GM18909 (cell line): ENCODE results near the gene TXNRD1.
"Not testable (repeated sequence)": the region's sequence is repeated elsewhere in the genome, so short reads cannot be mapped to it uniquely, and the experiment has no call there.

ENCODE experiments used
- ATAC-seq: cut with Tn5 transposase; IDR thresholded peaks from one replicate; pipeline ENCODE4 v1.9.1; 2021; ENCODE audit warnings: mild to moderate bottlenecking; ENCODE audit not compliant: unreplicated experiment, poor library complexity

Gene TXNRD1

DNA sequence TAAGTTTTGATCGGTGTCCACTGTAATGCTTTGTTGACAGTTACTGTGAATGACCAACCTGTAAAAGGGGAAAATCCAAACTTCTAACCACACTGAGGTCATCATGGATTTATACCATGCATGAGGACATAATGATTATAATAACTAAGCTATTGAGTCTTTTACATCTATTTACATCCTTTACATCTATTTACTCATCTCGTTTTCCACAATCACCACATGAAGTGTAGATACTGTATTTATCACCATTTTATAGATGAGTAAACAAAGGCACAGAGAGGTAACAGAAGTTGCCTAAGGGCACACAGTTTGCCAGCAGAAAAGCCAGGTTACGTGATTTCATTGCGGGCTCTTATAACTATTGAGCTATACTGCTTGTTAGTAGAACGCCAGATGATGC is 60.1 kb downstream of the TXNRD1 start:
- ATAC-seq = peak; percentile 29

DNA sequence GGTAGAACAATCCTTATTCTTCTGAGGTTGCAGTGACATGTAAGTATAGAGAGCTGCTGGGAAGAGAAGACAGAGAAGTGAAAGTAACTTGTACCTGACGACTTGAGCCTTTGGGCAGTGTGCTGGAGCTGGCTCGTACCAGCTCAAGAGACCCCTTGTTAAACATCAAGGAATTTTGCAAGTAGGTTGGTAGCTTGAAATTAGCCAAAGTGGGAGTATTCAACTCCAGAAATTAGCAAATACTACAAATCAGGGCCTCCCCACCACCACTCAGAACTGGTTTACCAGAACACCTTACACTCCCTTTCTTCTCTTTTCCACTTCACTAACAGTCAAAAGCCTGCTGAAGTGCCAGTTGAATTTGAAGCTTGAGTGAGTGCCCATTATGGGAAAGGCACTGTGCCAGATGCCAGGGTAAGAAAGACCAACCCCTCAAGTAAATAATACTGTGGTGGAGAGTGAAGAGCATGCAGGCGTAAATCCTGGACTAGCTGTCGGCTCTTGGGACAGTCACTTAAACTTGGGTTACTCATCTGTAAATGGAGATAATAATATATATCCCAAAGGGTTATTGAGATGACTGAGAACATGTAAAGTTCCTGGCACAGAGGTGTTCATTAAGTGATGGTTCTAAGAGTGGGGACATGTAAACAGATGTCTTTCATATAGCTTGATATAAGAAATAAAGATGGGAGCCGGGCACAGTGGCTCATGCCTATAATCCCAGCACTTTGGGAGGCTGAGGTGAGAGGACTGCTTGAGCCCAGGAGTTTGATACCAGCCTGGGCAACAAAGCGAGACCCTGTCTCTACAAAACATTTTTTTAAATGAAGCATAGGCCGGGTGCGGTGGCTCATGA is 60.9 kb downstream of the TXNRD1 start:
- peak; percentile 77 for ATAC-seq

DNA sequence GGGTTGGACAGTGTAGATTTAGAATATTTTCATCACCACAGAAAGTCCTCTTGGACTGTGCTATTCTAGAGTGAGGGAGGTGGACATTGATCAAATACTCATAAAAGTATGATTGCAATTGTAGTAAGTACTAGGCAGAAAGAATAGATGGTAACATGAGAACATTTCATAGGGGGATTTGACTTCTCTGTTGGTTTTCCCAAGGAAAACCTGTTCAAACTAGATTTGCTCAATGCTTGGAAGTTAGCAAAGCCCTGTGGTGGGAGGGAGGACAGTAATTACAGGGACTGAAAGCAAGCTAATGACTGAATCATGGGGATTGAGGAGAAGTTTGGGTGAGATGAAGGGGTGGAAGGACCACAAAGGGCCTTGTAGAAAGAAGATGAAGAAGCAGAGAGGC is 63.6 kb downstream of the TXNRD1 start:
- ATAC-seq = no peak

DNA sequence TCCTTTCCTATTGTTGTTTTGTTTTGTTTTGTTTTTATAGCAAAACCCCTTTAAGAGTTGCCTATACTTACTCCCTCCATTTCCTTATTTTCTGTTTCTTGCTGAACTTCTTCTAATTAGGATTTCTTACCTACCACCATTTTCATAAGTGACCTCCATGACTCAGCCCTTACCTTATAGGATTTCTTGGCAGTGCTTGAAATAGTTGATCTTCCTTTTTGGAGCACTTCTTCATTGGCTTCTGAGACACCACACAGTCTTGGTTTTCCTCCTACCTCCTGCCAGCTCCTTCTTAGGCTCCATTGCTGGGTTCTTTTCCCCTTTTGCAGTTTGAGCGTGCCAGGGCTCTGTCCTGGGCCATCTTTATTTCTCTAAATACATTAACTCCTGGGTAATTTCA is 64.5 kb downstream of the TXNRD1 start:
- no peak for ATAC-seq

DNA sequence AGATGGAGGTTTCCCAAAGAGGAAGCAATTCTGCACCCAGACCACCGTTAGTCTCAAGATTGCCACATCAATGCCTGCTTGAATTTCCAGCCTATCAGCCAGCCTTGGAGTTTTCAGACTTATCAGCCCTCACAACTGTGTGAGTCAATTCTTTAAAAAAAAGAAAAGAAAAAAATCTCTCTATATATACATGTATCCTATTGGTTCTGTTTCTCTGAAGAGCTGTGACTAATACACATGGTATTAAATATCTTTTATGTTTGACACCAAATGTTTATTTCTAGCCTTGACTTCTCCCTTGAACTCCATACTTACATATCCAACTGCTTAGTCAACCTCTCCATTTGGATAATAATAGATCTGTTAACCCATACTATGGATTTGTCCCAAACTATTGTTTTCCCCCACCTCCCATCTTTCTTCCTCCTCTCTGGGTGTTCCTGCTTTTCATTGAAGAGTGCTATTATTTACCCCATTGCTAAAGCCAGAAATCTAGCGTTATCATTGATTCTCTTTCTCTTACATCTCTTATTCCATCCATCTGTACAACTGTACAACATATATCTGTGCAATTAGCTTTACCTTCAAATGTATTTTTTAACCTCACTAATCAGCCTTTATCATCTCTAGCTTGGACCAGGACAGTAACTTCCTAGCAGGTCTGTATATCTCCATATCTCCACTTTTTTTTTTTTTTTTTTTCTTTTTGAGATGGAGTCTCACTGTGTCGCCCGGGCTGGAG is 65.3 kb downstream of the TXNRD1 start:
- no peak for ATAC-seq

DNA sequence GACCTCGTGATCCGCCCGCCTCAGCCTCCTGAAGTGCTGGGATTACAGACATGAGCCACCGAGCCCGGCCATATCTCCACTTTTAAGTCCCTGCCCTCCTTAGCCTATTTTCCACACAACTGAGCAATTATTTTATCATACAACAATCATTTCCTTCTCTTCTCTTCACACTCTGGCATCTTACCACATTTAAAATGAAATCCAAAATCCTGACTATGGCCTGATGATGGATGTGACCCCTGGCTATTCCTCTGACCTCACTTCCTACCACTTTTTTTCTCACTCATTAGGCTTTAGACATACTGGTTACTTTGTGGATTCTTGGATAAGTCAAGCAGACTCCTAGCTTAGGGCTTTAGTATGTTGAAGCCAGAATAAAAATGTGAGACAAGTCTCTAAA is 66.1 kb downstream of the TXNRD1 start:
- ATAC-seq = no peak

DNA sequence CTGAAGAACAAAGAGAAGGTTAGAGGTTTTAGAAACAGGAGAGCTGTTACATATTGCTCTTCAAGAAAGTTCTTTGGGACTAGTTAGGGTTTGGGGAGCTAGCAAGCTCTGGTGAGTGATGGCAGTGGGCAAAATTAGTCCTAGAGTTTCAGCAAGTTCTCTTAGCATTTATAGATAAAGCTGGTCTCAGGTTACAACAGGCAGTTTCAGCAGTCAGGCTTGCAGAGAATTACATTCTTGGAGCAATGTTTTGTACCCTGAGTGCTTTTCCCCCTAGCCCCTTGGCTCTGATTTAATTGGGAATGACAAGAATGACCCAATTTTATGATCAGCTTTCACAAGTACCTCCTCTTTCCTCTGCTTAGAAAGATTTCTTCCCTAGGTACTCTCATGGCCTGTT is 66.5 kb downstream of the TXNRD1 start:
- ATAC-seq = no peak

DNA sequence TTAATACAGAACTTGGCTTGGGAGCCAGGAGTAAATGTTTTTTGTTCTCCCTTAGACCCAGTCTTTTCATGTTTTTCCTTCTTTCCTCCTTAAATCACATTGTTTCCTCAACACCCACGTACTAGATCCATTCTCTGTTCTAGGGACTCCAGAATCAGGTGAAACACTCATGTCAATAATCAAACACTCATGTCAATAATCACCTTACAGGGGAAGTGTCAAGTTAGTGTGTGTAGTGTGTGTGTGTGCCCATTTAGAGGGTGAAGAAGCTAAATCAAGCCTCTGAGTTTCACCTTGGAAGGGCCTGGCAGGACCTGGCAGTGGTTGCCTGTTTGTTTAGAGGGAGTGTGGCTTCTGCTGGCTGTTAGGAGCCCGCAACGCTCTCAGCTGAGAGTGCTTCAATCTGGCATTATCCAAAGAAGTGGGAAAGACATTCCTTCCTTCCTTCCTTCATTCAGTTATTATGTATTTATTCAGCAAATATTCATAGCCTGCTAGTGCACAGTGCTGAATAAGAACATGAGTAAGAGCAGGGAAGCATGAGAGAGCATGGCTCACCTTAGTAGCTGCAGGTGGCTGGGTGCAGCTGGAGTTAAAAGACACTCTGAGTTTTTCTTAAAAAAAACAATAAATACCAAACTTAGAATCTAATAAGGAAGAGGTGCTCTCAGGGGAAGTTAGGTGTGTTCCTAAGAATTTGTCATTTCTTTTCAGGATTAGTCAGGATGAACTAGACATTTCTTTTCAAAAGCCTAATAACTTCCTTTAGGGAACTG is 70.3 kb downstream of the TXNRD1 start:
- ATAC-seq = no peak

DNA sequence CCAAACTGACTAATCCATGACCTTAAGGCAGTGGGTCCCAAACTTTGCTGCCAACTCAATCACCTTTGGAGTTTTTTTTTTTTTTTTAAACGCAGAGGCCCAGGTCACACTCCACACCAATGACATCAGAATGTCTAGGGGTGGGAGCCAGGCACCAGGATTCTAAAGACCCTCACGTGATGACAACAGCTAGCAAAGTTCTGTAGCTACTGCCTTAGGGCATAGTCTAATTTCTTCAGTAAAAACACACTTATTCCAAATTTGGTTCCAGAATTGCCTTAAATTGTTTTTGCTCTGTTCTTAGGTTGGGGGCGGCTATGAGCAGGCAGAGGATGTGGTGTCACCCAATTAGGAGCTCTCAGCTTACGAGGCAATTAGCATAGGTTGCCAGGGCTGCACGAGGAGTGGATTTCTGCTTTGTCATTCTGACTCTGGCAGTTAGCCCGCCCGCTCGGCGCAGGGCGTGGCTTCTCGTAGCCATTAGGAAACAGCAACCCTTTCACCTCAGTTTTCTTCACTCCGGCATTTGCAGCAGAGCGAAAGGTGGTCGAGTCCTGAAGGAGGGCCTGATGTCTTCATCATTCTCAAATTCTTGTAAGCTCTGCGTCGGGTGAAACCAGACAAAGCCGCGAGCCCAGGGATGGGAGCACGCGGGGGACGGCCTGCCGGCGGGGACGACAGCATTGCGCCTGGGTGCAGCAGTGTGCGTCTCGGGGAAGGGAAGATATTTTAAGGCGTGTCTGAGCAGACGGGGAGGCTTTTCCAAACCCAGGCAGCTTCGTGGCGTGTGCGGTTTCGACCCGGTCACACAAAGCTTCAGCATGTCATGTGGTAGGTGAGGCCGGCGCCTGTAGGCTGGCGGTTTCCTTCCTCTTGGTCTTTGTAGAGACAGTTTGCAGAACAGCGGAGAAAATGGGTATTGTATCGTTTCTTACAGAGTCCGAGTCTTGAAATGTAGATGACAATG is 71.2 kb downstream of the TXNRD1 start:
- peak; percentile 86 for ATAC-seq

DNA sequence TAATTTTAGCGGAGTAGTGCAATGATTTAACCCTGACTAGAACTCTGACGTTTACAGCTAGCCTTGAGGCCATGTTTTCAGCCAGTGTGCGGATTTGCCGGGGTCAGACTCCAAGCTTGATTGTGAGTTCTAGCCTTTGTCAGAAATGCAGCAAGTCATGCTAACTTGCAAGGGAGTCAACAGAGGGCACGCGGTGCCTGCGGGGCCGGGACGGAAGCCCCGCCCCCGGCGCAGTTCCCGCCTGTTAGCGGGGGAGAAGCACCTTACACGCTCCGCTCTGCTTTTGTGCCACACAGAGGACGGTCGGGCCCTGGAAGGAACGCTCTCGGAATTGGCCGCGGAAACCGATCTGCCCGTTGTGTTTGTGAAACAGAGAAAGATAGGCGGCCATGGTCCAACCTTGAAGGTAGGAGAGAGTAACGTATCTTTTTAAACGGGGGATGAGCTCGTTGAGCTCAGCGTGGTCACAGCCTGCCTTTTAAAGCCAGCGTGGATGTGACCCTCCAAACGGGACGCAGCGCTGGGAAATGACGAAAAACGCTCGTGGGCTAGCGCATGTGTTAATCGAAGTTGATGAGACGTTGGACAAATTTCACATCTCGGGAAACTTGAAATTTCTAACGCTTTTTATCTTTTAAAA is 73.2 kb downstream of the TXNRD1 start:
- peak; percentile 54 for ATAC-seq

DNA sequence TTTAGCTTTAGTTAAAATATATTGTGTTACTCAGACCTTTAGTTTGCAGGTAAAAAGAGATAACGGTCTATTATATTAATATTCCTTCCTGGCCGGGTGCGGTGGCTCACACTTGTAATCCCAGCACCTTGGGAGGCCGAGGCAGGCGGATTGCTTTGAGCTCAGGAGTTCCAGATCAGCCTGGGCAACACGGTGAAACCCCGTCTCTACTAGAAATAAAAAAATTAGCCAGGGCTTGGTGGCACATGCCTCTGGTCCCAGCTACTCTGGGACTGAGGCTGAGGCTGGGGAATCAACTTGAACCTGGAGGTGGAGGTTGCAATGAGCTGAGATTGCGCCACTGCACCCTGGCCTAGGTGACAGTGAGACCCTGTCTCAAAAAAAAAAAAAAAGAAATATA is 74.7 kb downstream of the TXNRD1 start:
- ATAC-seq = no peak

DNA sequence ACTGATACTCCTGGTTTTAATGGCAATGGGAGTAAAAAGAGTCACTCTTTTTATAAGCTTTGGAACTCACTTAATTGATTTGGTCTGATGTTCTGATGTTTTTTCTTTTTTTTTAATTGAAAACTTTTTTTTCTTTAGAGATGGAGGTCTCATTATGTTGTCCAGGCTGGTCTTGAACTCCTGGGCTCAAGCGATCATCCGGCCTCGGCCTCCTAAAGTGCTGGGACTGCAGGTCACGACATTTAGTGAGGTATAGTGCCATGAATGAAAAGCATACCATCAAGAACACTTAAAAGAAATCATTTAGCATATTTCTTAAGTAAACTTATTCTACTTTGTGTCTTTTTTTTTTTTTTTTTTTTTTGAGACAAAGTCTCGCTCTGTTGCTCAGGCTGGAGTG is 75.3 kb downstream of the TXNRD1 start:
- ATAC-seq = no peak

DNA sequence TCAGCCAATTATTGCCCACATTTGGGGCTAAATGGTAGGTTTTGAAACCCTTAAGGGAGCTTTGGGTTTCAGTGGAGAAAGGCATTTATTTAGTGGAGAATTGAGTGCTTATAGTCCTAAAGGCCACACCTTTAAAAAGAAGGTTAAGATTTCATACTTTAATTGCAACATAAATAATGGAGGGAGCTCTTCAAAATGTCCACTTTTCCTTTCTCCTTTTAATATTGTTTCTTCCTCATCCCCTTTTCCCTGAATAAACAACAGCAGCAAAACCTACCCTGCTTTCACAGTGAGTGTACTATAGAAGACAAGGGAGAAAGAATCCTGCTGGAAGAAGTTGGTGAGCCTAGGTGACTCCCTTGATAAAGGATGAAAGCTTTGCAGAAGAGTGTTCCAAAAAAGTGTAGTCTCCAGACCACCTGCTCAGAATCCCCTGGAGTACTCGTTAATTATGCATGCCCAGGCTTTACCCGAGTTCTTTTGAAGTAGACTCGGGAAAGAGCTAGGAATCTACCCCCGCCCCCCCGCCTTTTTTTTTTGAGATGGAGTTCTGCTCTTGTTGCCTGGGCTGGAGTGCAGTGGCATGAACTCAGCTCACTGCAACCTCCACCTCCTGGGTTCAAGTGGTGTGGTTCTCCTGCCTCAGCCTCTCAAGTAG is 76.4 kb downstream of the TXNRD1 start:
- ATAC-seq = no peak

DNA sequence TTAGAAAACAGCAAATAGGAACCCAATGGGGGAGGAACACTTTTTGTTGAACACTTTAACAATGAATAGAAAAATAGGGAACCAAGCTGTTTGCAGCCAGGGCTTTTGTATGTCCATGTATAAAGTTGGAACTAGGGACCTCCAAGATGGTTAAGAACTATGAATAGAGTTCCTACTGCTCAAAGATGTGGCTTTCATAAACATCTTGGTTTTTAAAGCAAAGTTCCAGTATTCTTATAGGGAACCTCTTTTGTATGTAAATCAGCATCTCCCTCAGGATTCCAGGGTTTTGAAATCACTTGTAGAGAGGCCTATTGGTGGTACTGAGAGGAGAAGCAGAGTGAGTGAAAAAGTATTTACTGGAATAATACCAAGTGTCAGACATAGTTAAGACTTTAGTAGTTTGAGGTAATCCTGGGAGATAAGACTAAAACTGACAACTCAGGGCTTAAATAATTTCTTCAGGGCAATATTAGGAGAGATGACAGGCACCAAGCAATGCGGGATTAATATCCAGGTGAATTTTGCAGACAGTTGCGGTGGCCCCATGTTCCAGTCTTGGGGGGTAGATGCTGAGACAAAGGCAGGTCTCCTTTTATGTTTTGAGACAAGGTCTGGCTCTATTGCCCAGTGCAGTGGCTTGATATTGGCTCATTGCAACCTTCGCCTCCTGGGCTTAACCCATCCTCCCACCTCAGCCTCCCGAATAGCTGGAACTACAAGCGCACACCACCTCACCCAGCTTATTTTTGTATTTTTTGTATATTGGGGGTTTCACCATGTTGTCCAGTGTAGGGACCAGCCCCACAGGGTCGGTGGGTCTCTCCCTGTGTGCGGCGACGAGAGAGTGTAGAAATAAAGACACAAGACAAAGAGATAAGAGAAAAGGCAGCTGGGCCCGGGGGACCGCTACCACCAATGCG is 77.6 kb downstream of the TXNRD1 start:
- ATAC-seq = no peak

DNA sequence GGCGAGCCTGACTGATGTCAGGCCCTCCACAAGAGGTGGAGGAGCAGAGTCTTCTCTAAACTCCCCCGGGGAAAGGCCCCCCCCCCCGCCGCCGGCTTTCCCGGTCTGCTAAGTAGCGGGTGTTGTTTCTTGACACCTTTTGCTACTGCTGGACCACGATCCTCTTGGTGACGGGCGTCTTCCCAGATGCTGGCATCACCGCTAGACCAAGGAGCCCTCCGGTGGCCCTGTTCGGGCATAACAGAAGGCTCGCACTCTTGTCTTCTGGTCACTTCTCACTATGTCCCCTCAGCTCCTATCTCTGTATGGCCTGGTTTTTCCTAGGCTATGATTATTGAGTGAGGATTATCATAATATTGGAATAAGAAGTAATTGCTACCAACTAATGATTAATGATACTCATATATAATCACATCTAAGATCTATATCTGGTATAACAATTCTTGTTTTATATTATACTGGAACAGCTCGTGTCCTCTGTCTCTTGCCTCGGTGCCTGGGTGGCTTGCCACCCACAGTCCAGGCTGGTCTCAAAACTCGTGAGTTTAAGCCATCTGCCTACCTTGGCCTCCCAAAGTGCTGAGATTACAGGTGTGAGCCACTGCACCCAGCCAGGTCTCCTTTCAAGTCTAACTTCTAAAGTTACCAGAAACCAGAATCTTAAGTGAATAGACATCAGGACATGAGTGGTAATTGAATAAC is 78.7 kb downstream of the TXNRD1 start:
- not testable (repeated sequence) for ATAC-seq

DNA sequence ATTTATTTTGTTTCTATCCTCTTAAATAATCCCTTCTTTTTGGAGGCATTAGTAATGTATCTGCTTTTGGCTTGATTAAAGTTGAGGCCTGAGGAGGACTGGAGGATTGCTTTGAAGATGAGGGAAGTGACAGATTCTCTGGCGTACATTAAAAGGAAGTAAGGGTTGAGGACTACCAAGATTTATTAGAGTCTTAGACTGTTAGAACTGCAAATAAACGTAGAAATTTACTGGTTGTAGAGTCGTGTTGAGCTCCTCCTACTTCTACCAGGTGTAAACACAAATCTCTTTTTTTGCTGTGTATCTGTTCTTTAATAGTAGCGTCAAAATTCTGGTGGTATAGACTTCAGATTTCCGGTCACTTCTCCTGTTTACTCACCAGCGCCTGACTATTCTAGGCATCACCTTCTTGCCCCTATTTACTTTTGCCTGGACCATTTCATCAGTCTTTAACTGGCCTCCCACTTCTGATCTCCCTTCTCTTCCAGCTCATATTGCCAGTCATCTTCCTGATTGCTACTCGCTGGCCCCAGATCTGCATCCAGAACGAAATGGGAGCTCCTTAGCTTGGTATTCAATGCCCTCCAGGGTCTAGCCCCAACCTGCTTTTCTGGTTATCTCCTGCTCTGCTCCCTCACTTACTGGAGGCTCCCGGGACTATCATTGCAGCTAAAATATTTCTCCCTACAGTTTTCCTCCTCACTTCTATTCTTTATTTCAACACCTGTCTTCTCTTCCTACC is 79.5 kb downstream of the TXNRD1 start:
- ATAC-seq = no peak

DNA sequence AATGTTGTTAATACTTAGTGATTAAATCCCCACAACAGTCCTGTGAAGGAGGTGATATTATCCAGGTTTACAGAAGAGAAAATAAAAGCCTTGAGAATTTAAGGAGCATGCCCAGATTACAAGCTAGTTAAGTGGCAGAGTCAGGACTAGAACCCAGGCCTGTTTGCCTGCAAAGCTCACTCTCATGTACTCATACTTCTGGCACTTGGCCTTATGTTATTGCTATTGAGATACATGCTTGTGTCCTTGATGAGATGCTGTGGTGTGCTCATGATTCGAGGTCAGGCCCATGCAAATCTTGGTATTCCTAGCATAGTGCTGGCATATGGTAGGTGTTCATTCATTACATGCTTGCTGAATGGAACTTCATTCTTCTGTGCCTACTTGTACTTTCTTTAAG is 80.4 kb downstream of the TXNRD1 start:
- no peak for ATAC-seq
